GM12892 (cell line): ENCODE data around the gene MYH14.

Source experiments
- DNase-seq: peaks from one replicate; pipeline ENCODE4 v3.0.0; 2011; ENCODE audit not compliant: insufficient read length
- FAIRE-seq: peaks from 2 replicates; lab custom pipeline; 2011; peaks lifted over from hg19 to GRCh38; lab: Jason Lieb, UNC
- POLR2A ChIP-seq: IDR thresholded peaks from 2 replicates; pipeline ENCODE4 v1.6.1; 2011; ENCODE audit warnings: low read depth, low read length, control low read depth
- POLR2AphosphoS5 ChIP-seq: IDR thresholded peaks from 2 replicates; pipeline ENCODE4 v1.6.1; 2011; ENCODE audit warnings: low read depth, low read length, control low read depth
- TAF1 ChIP-seq: IDR thresholded peaks from 2 replicates; pipeline ENCODE4 v1.6.1; 2011; ENCODE audit warnings: low read depth, mild to moderate bottlenecking, control low read depth, low read length, borderline replicate concordance

Gene MYH14

GRCh38 chr19:50175924-50176323 is 27.5 kb upstream of the MYH14 start:
- DNase-seq (no peak), FAIRE-seq (no peak)
- TF ChIP-seq TAF1 (no peak), POLR2A (no peak), POLR2AphosphoS5 (no peak)

GRCh38 chr19:50176775-50177174 is 26.6 kb upstream of the MYH14 start:
- no peak for TF ChIP-seq POLR2AphosphoS5
- no peak for TF ChIP-seq POLR2A
- TF ChIP-seq TAF1: no peak
- FAIRE-seq (no peak), DNase-seq (no peak)

- no peak for DNase-seq
- FAIRE-seq: no peak
These were observed 25.1 kb upstream of the MYH14 start for GRCh38 chr19:50178320-50178719.

GRCh38 chr19:50178859-50179537 is 24.4 kb upstream of the MYH14 start:
- TF ChIP-seq TAF1: no peak
- no peak for TF ChIP-seq POLR2AphosphoS5
- TF ChIP-seq POLR2A: no peak
- DNase-seq (no peak), FAIRE-seq (no peak)

More at GRCh38 chr19:50178320-50178719, 25.1 kb upstream of the MYH14 start:
- TF ChIP-seq POLR2AphosphoS5 (no peak), TAF1 (no peak), POLR2A (no peak)

GRCh38 chr19:50181121-50181520 is 22.3 kb upstream of the MYH14 start:
- TF ChIP-seq POLR2AphosphoS5 (no peak), POLR2A (no peak), TAF1 (no peak)
- DNase-seq (no peak), FAIRE-seq (no peak)

GRCh38 chr19:50184196-50184595 is 19.2 kb upstream of the MYH14 start:
- DNase-seq (no peak), FAIRE-seq (no peak)
- TF ChIP-seq POLR2A: no peak
- no peak for TF ChIP-seq TAF1
- TF ChIP-seq POLR2AphosphoS5: no peak

- no peak for TF ChIP-seq POLR2A
- no peak for TF ChIP-seq TAF1
- no peak for TF ChIP-seq POLR2AphosphoS5
- DNase-seq: no peak
- no peak for FAIRE-seq
These were observed 15.5 kb upstream of the MYH14 start for GRCh38 chr19:50187937-50188336.

- no peak for DNase-seq
- FAIRE-seq: no peak
- no peak for TF ChIP-seq POLR2AphosphoS5
- TF ChIP-seq POLR2A: no peak
- no peak for TF ChIP-seq TAF1
These were observed 14.1 kb upstream of the MYH14 start for GRCh38 chr19:50189331-50189730.

- TF ChIP-seq TAF1 (no peak), POLR2AphosphoS5 (no peak), POLR2A (no peak)
- FAIRE-seq (no peak), DNase-seq (no peak)
These were observed 13.0 kb upstream of the MYH14 start for GRCh38 chr19:50190439-50190891.

- FAIRE-seq (no peak), DNase-seq (no peak)
- TF ChIP-seq TAF1: no peak
- no peak for TF ChIP-seq POLR2AphosphoS5
- no peak for TF ChIP-seq POLR2A
These were observed 12.2 kb upstream of the MYH14 start for GRCh38 chr19:50191216-50191615.

- DNase-seq (no peak), FAIRE-seq (no peak)
- no peak for TF ChIP-seq POLR2AphosphoS5
These were observed 10.8 kb upstream of the MYH14 start for GRCh38 chr19:50192463-50193211.

GRCh38 chr19:50195224-50195623 is 8.2 kb upstream of the MYH14 start:
- DNase-seq: no peak
- FAIRE-seq: no peak
- no peak for TF ChIP-seq POLR2A
- no peak for TF ChIP-seq POLR2AphosphoS5
- no peak for TF ChIP-seq TAF1

- TF ChIP-seq POLR2AphosphoS5 (no peak), POLR2A (no peak), TAF1 (no peak)
- FAIRE-seq: no peak
- no peak for DNase-seq
These were observed 7.0 kb upstream of the MYH14 start for GRCh38 chr19:50196322-50196932.
